HG02759 (cell line): Measurements from ENCODE around the gene PCA3.

Experiments
- ATAC-seq: cut with Tn5 transposase; IDR thresholded peaks from one replicate; pipeline ENCODE4 v1.9.1; 2021; ENCODE audit warnings: mild to moderate bottlenecking, moderate library complexity; ENCODE audit not compliant: unreplicated experiment

Gene PCA3

DNA sequence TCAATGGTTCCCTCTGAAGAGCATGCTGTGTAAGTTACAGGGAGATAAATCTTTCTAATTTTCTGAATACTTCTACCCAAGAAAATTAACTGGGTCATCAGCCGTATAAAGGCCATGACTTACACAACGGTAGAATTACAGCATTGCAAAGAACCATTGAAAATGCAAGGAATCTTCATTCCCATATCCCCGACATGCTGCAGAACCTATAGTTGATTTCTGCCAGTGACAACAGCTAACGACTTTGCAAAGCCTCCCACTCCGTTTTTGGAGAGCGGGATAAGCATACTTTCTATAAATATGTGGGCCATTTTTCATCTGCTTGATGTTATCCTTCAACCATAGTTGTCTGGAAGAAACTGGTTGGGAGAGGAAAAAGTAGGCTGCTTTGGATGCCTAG, 56.2 kb downstream of the PCA3 start:
- ATAC-seq = no peak

DNA sequence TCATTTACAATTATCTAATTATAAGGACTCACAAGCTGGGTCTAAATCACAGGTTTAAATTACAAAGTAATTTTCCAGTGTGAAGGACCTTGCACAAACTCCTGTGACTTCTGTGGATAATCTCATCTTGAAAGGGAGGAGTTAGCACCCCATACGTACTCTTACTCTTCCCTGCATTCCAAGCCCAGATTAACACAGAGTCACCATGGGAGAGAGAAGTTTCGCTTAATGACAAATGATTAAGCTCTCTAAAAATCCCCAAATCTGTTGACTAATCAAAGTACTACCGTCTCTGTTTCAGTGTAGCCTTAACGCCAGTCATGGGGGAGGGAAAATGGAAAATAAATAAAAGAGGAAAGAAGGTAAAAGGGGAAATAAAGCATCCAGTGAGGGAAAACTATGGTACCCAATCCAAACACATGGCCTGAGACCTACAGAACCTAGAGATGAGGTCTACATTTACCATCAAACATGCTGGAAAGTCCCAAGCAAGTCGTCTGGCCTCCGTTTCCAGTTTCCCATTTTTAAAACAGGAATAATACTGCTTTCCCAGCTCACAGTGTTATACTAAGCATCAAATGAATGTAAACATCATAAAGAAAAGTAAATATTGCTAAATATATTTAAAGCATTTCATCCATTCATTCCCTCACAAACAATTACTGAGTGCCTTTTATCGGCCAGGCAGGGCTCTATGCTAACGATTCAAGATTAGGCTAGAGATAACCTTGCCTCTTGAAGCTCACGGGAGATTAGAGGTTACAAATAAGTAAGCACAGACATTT, 63.2 kb downstream of the PCA3 start:
- no peak for ATAC-seq

DNA sequence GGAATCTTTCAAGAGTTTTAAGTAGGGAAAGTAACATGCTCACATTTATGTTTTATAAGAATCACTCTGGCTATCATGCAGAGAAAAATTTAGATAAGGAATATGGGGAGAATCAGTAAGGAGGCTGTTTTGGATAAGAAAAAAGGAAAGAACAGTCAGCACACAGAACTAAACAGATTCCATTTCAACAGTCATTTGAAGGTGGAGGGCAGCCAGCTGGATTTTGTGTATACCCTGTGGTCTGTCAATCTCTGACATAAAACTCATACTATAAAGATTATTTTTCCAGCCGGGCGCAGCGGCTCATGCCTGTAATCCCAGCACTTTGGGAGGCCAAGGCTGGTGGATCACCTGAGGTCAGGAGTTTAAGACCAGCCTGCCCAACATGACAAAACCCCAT, 64.2 kb downstream of the PCA3 start:
- ATAC-seq = no peak

DNA sequence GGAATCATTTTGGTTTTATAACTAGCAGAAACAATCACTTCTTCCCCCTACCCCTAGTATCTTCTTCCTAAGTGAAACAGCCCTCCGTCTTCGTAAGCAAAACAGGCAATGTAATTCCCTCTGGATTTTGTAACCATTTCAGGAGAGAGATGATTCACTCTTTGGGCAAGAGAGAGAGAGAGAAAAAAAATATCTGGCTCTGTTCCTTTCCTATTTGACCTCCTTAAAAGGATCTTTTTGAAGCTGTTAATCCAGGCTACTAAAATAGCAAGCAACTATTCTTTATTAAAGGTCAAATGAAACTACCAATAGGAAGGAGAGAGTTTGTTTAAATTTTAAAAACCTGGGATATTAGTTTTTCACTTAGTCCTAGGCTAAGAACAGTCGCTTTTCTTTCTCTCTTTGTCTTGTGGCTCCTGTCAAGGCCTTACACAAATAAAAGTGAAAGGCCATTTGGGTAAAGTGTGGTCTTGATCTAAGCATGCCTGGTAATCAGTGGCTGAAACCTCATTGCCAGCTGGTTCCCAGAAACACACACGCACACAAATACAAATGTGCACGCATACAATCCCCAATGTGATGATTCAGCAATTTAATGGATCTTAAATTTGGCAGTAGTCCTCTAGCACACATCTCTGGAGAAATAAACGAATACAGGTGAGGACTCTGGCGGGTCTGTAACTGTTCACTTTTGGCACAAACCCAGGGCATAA, 71.5 kb downstream of the PCA3 start:
- no peak for ATAC-seq
